HepG2 (cell line): Measurements from ENCODE around the gene OVAAL.

Experiments
- PAXIP1 ChIP-seq: sonication (generic); formaldehyde crosslinking; conservative IDR thresholded peaks from 2 replicates; pipeline ENCODE4 v1.4.0; 2020; ENCODE audit warnings: mild to moderate bottlenecking, missing genetic modification reagents, moderate library complexity
- POLR2AphosphoS5 ChIP-seq: IDR thresholded peaks from 2 replicates; pipeline ENCODE4 v1.6.1; 2012; ENCODE audit warnings: low read depth, low read length
- SOX6 ChIP-seq, 2 experiments: fragments of 450-650 bp in 1 of 2; sonication (generic) in 1 of 2; formaldehyde crosslinking in 1 of 2; IDR thresholded peaks; 2 replicates each; pipeline versions ENCODE4 v1.4.0 to v1.6.1; 2017 to 2020; ENCODE audit warnings: antibody characterized with exemption in 1 of 2, mild to moderate bottlenecking in 1 of 2, missing genetic modification reagents in 1 of 2
- TF ChIP-seq, protein P1 (sequence below): sonication (generic); formaldehyde crosslinking; IDR thresholded peaks from 2 replicates; pipeline ENCODE4 v1.8.1; 2022; ENCODE audit warnings: mild to moderate bottlenecking, missing genetic modification reagents

DNA sequence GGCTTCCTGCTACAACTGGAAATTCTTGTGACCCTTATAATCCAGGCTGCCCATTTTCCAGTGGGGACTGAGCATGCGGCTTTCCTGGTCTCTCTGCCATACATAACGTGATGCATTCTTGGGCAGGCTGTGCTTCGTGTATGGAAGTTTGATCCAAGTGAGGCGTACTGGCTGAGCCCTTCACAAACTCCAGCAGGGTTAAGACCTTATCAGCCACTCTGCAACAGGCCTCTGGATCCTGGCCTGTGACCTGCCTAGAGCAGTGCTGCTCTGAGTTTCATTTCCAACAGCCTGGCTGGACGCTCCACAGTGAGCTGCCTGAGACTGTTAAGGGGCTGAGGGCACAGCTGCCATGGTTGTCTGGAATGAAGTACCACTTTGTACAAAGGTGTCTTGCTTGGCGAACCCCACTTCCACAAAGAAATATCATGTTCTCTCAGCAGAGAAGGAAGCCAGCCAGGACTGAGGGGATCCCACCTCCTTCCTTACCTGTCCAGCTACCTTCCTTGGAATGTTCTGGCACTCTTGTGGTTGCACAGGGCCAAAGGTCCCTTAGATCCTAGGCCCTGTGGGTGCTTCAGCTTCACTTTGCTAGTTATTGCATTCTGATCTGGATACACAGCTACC, 44.6 kb downstream of the OVAAL start:
- TF ChIP-seq SOX6 (IDR thresholded peaks at IDR 0.05) (no peak), SOX6 (CRISPR knock-in tag; IDR thresholded peaks at IDR 0.05) (no peak), POLR2AphosphoS5 (no peak), PAXIP1 (CRISPR knock-in tag) (no peak)
- TF ChIP-seq, protein P1, sequence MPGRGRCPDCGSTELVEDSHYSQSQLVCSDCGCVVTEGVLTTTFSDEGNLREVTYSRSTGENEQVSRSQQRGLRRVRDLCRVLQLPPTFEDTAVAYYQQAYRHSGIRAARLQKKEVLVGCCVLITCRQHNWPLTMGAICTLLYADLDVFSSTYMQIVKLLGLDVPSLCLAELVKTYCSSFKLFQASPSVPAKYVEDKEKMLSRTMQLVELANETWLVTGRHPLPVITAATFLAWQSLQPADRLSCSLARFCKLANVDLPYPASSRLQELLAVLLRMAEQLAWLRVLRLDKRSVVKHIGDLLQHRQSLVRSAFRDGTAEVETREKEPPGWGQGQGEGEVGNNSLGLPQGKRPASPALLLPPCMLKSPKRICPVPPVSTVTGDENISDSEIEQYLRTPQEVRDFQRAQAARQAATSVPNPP (CRISPR knock-in tag) = no peak
